CD8-positive, alpha-beta memory T cell (primary cell): ENCODE data around the gene GRIN3A. TPM values are rescaled to one million over a fixed set of nuclear protein-coding genes. Genes with fewer than 3 reads are reported as not detected.
"Not testable (repeated sequence)": the region's sequence is repeated elsewhere in the genome, so short reads cannot be mapped to it uniquely, and the experiment has no call there.

Experiments
- CTCF ChIA-PET: fragments of 350-600 bp; sonication (Branson Sonifier 250); formaldehyde crosslinking; loops from one replicate; lab custom pipeline; 2021; ENCODE audit warnings: antibody characterized with exemption; lab: Charles Lee
- POLR2A ChIA-PET: fragments of 350-600 bp; sonication (Branson Sonifier 250); formaldehyde crosslinking; loops from one replicate; lab custom pipeline; 2021; ENCODE audit warnings: antibody characterized with exemption; lab: Charles Lee
- DNase-seq, 5 donors: peaks; one replicate each; pipeline versions ENCODE4 v3.0.0 to v3.0.0-alpha.2; 2020 to 2022; ENCODE audit warnings: mixed read lengths in 1 of 5
- H3K27ac ChIP-seq: one replicate; pipeline ENCODE4 v1.7.0; 2013; ENCODE audit warnings: low read depth, mild to moderate bottlenecking, low read length, moderate library complexity
- H3K27me3 ChIP-seq: 2 replicates; pipeline ENCODE4 v1.7.0; 2013; ENCODE audit warnings: low read length, mild to moderate bottlenecking; ENCODE audit not compliant: insufficient read depth, poor library complexity, severe bottlenecking
- H3K36me3 ChIP-seq: 2 replicates; pipeline ENCODE4 v1.7.0; 2013; ENCODE audit warnings: mild to moderate bottlenecking, low read length, moderate library complexity; ENCODE audit not compliant: insufficient read depth
- H3K4me1 ChIP-seq: 2 replicates; pipeline ENCODE4 v1.7.0; 2013; ENCODE audit warnings: mild to moderate bottlenecking, low read length, moderate library complexity; ENCODE audit not compliant: insufficient read depth
- H3K4me3 ChIP-seq: 2 replicates; pipeline ENCODE4 v1.7.0; 2013; ENCODE audit warnings: mild to moderate bottlenecking, low read length
- H3K9me3 ChIP-seq: 2 replicates; pipeline ENCODE4 v1.7.0; 2013; ENCODE audit warnings: mild to moderate bottlenecking, low read length
- H3K27ac Mint-ChIP-seq, 8 donors: one replicate each; pipeline ENCODE4 v1.8.0; 2020 to 2021; ENCODE audit warnings: mixed read lengths in 8 of 8, mild to moderate bottlenecking in 6 of 8, inconsistent platforms in 3 of 8, moderate library complexity in 3 of 8
- H3K27me3 Mint-ChIP-seq, 2 donors: one replicate each; pipeline ENCODE4 v1.8.0; 2020 to 2021; ENCODE audit warnings: mixed read lengths in 2 of 2, mild to moderate bottlenecking in 1 of 2, moderate library complexity in 1 of 2
- H3K36me3 Mint-ChIP-seq, 3 donors: one replicate each; pipeline ENCODE4 v1.8.0; 2020 to 2021; ENCODE audit warnings: mixed read lengths in 3 of 3, inconsistent platforms in 1 of 3, mild to moderate bottlenecking in 1 of 3
- H3K4me1 Mint-ChIP-seq, 3 donors: one replicate each; pipeline ENCODE4 v1.8.0; 2020 to 2021; ENCODE audit warnings: mixed read lengths in 3 of 3, inconsistent platforms in 1 of 3, mild to moderate bottlenecking in 1 of 3
- H3K4me3 Mint-ChIP-seq, 7 donors: one replicate each; pipeline ENCODE4 v1.8.0; 2020 to 2021; ENCODE audit warnings: mixed read lengths in 7 of 7, mild to moderate bottlenecking in 6 of 7, moderate library complexity in 4 of 7, inconsistent platforms in 2 of 7
- H3K9me3 Mint-ChIP-seq, 5 donors: one replicate each; pipeline ENCODE4 v1.8.0; 2020 to 2022; ENCODE audit warnings: mixed read lengths in 5 of 5, mild to moderate bottlenecking in 3 of 5, moderate library complexity in 2 of 5, inconsistent platforms in 1 of 5
- polyA plus RNA-seq: library from polyadenylated mRNA; unstranded; fragments of 300-500 nt; fragmentation: Illumina TruSeq; gene quantifications from one replicate; pipeline ENCODE4 v1.2.3, GENCODE V29; 2021
- total RNA-seq, 2 experiments: library from RNA; stranded (reverse); gene quantifications; one replicate each; pipeline ENCODE4 v1.2.3, GENCODE V29; 2021

GRIN3A gene
- total and polyA plus RNA-seq, 3 experiments from 2014 or later = 0.03 TPM; not detected in 2

GRCh38 chr9:101591787-101592446 lies 146.5 kb downstream of the GRIN3A start:
- POLR2A ChIA-PET = no interaction called here
- H3K9me3 Mint-ChIP-seq = no peaks in the 10 kb centered on the region
- no peaks in the 10 kb centered on the region for H3K4me1 ChIP-seq
- no peak for DNase-seq
- no peak overlapping the region for H3K27ac ChIP-seq
- no peaks in the 10 kb centered on the region for H3K27me3 ChIP-seq
- H3K4me3 ChIP-seq = no peak overlapping the region
- H3K36me3 Mint-ChIP-seq = no peaks in the 10 kb centered on the region
- H3K27ac Mint-ChIP-seq = no peak overlapping the region
- CTCF ChIA-PET = interaction anchor here (1.6 kb wide), 1 partner anchor 25 kb away, joined by 3 read pairs; no protein-coding TSS in a partner anchor
- no peaks in the 10 kb centered on the region for H3K36me3 ChIP-seq
- no peaks in the 10 kb centered on the region for H3K9me3 ChIP-seq
- H3K27me3 Mint-ChIP-seq = peaks cover 10 to 11% of the 10 kb centered on the region in 2 donors
- H3K4me1 Mint-ChIP-seq = no peaks in the 10 kb centered on the region
- H3K4me3 Mint-ChIP-seq = no peak overlapping the region

- POLR2A ChIA-PET = no interaction called here
- H3K4me3 Mint-ChIP-seq = no peak overlapping the region
These were observed 147.5 kb downstream of the GRIN3A start for GRCh38 chr9:101590901-101591300.

GRCh38 chr9:101590074-101590473 lies 148.4 kb downstream of the GRIN3A start:
- POLR2A ChIA-PET, H3K27me3 ChIP-seq, H3K36me3 ChIP-seq, H3K9me3 ChIP-seq, H3K36me3 Mint-ChIP-seq, CTCF ChIA-PET, H3K27ac ChIP-seq, DNase-seq, H3K4me3 ChIP-seq, H3K4me1 Mint-ChIP-seq, H3K4me3 Mint-ChIP-seq, H3K4me1 ChIP-seq, H3K27ac Mint-ChIP-seq, H3K9me3 Mint-ChIP-seq: not testable (repeated sequence)
- H3K27me3 Mint-ChIP-seq = peaks cover 7 to 11% of the 10 kb centered on the region in 2 donors

More at GRCh38 chr9:101590901-101591300, 147.5 kb downstream of the GRIN3A start:
- H3K9me3 Mint-ChIP-seq = no peaks in the 10 kb centered on the region
- no peaks in the 10 kb centered on the region for H3K9me3 ChIP-seq
- no peak for DNase-seq
- no peaks in the 10 kb centered on the region for H3K36me3 Mint-ChIP-seq
- H3K27me3 ChIP-seq = no peaks in the 10 kb centered on the region
- H3K4me1 ChIP-seq = no peaks in the 10 kb centered on the region
- H3K4me1 Mint-ChIP-seq = no peaks in the 10 kb centered on the region
- no peak overlapping the region for H3K4me3 ChIP-seq
- CTCF ChIA-PET = no interaction called here
- H3K36me3 ChIP-seq = no peaks in the 10 kb centered on the region
- no peak overlapping the region for H3K27ac Mint-ChIP-seq
- peaks cover 10 to 11% of the 10 kb centered on the region in 2 donors for H3K27me3 Mint-ChIP-seq
- H3K27ac ChIP-seq = no peak overlapping the region

GRCh38 chr9:101587332-101588043 lies 151.0 kb downstream of the GRIN3A start:
- Histone ChIP-seq H3K27ac (no peak overlapping the region), H3K9me3 (no peaks in the 10 kb centered on the region), H3K27me3 (no peaks in the 10 kb centered on the region), H3K4me1 (no peaks in the 10 kb centered on the region), H3K4me3 (no peak overlapping the region), H3K36me3 (no peaks in the 10 kb centered on the region)
- Mint-ChIP-seq H3K9me3 (no peaks in the 10 kb centered on the region), H3K27me3 (peaks cover 2 to 7% of the 10 kb centered on the region in 2 donors), H3K4me1 (no peaks in the 10 kb centered on the region), H3K36me3 (no peaks in the 10 kb centered on the region), H3K4me3 (no peak overlapping the region), H3K27ac (no peak overlapping the region)
- DNase-seq = no peak
- POLR2A ChIA-PET = no interaction called here
- CTCF ChIA-PET = no interaction called here

- H3K4me1 ChIP-seq = no peaks in the 10 kb centered on the region
- no peak overlapping the region for H3K4me3 Mint-ChIP-seq
- H3K27ac Mint-ChIP-seq = no peak overlapping the region
- DNase-seq = no peak
- H3K9me3 ChIP-seq = no peaks in the 10 kb centered on the region
- no peaks in the 10 kb centered on the region for H3K4me1 Mint-ChIP-seq
- H3K36me3 Mint-ChIP-seq = no peaks in the 10 kb centered on the region
- peaks cover 2 to 7% of the 10 kb centered on the region in 2 donors for H3K27me3 Mint-ChIP-seq
- ChIA-PET POLR2A (no interaction called here), CTCF (no interaction called here)
- no peaks in the 10 kb centered on the region for H3K36me3 ChIP-seq
- H3K27ac ChIP-seq = no peak overlapping the region
- H3K9me3 Mint-ChIP-seq = no peaks in the 10 kb centered on the region
- no peaks in the 10 kb centered on the region for H3K27me3 ChIP-seq
- H3K4me3 ChIP-seq = no peak overlapping the region
These were observed 151.8 kb downstream of the GRIN3A start for GRCh38 chr9:101586651-101587050.

GRCh38 chr9:101585740-101586139 lies 152.7 kb downstream of the GRIN3A start:
- Histone ChIP-seq H3K9me3 (no peaks in the 10 kb centered on the region), H3K4me1 (no peaks in the 10 kb centered on the region), H3K4me3 (no peak overlapping the region), H3K36me3 (no peaks in the 10 kb centered on the region), H3K27me3 (no peaks in the 10 kb centered on the region), H3K27ac (no peak overlapping the region)
- Mint-ChIP-seq H3K27me3 (peaks cover 2% of the 10 kb centered on the region in 2 donors), H3K4me3 (no peak overlapping the region), H3K27ac (peak overlapping the region in 1 of 8 donors; percentile 31), H3K9me3 (no peaks in the 10 kb centered on the region), H3K36me3 (no peaks in the 10 kb centered on the region), H3K4me1 (no peaks in the 10 kb centered on the region)
- DNase-seq = no peak
- POLR2A ChIA-PET = no interaction called here
- CTCF ChIA-PET = no interaction called here

GRCh38 chr9:101582553-101582952 lies 155.9 kb downstream of the GRIN3A start:
- Histone ChIP-seq H3K4me3 (no peak overlapping the region), H3K4me1 (no peaks in the 10 kb centered on the region), H3K27me3 (no peaks in the 10 kb centered on the region), H3K9me3 (no peaks in the 10 kb centered on the region), H3K27ac (no peak overlapping the region), H3K36me3 (no peaks in the 10 kb centered on the region)
- no peaks in the 10 kb centered on the region for H3K9me3 Mint-ChIP-seq
- ChIA-PET POLR2A (no interaction called here), CTCF (no interaction called here)
- no peak overlapping the region for H3K4me3 Mint-ChIP-seq
- no peaks in the 10 kb centered on the region for H3K36me3 Mint-ChIP-seq
- DNase-seq = no peak
- no peaks in the 10 kb centered on the region for H3K4me1 Mint-ChIP-seq
- H3K27ac Mint-ChIP-seq = no peak overlapping the region
- no peaks in the 10 kb centered on the region for H3K27me3 Mint-ChIP-seq

GRCh38 chr9:101579711-101580545 lies 158.5 kb downstream of the GRIN3A start:
- Histone ChIP-seq H3K9me3 (no peaks in the 10 kb centered on the region), H3K27me3 (no peaks in the 10 kb centered on the region), H3K27ac (no peak overlapping the region), H3K36me3 (no peaks in the 10 kb centered on the region), H3K4me1 (no peaks in the 10 kb centered on the region), H3K4me3 (no peak overlapping the region)
- H3K9me3 Mint-ChIP-seq = no peaks in the 10 kb centered on the region
- ChIA-PET POLR2A (no interaction called here), CTCF (no interaction called here)
- DNase-seq = no peak
- peak overlapping the region in 1 of 8 donors; percentile 49 for H3K27ac Mint-ChIP-seq
- H3K4me1 Mint-ChIP-seq = peaks cover 0 to 1% (median under 1%) of the 10 kb centered on the region in 3 donors
- H3K36me3 Mint-ChIP-seq = no peaks in the 10 kb centered on the region
- no peak overlapping the region for H3K4me3 Mint-ChIP-seq
- H3K27me3 Mint-ChIP-seq = no peaks in the 10 kb centered on the region
